ENCODE measurements around the gene POLD3. TPM values are rescaled to one million over a fixed set of nuclear protein-coding genes. Genes with fewer than 3 reads are reported as not detected.

The POLD3 gene
- total RNA-seq, 1 experiment from 2014 or later = 19.5 TPM

- H3K36me3 Mint-ChIP-seq (ENCODE audit: insufficient read depth, unreplicated experiment) = no peaks in the 10 kb centered on the region
- H3K27me3 Mint-ChIP-seq (ENCODE audit: insufficient read depth, unreplicated experiment) = no peaks in the 10 kb centered on the region
- POLR2A ChIA-PET = no interaction called here
- intact Hi-C loops (cut with micrococcal nuclease) = no loop called here
- H3K27ac Mint-ChIP-seq (ENCODE audit: low read depth, unreplicated experiment) = no peak overlapping the region
- TF ChIP-seq CTCF (IDR thresholded peaks at IDR 0.05; ENCODE audit: unreplicated experiment) = no peak
- CTCF ChIA-PET = no interaction called here
- DNase-seq (ENCODE audit: unreplicated experiment) = no peak
- no peak overlapping the region for H3K4me3 Mint-ChIP-seq (ENCODE audit: unreplicated experiment)
- H3K4me1 Mint-ChIP-seq (ENCODE audit: insufficient read depth, unreplicated experiment) = peaks cover 31% of the 10 kb centered on the region
- H3K9me3 Mint-ChIP-seq (ENCODE audit: unreplicated experiment) = no peaks in the 10 kb centered on the region
- BruUV-seq (replicated peaks) = no TSS peak
These were observed 99.4 kb downstream of the POLD3 start for GRCh38 chr11:74691755-74692154.

Other genes starting within 250 kb of the POLD3 start
- gene PGM2L1, start 194.1 kb upstream of the POLD3 start, total RNA-seq (2022) = 0.59 and 0.75 TPM in 2 replicates
- gene KCNE3, start 125.0 kb upstream of the POLD3 start, total RNA-seq (2022) = not detected in 2 replicates
- 3.0 and 7.9 TPM in 2 replicates for gene LIPT2, start 98.9 kb upstream of the POLD3 start, total RNA-seq (2022)
- gene CHRDL2, start 138.8 kb downstream of the POLD3 start, total RNA-seq (2022) = not detected in 2 replicates
- 15.0 and 18.0 TPM in 2 replicates for gene RNF169, start 156.3 kb downstream of the POLD3 start, total RNA-seq (2022)